Body of pancreas (tissue), 4 donors: ENCODE data around the gene FEM1B. TPM values are rescaled to one million over a fixed set of nuclear protein-coding genes. Genes with fewer than 3 reads are reported as not detected.
A peak's percentile ranks its signal among the peaks of the same experiment; 100 is the strongest.

ENCODE experiments used
- ATAC-seq: fragments of 150-250 bp; one replicate; pipeline ENCODE4 v1.9.1; 2016
- DNase-seq, 4 donors: peaks; one replicate each; pipeline ENCODE4 v3.0.0-alpha.2; 2019
- H3K27ac ChIP-seq, 4 donors: fragments of 200-600 bp; sonication (generic); 1 replicate in 3 of 4; 2 replicates in 1 of 4; pipeline versions ENCODE4 v1.5.1 to v1.6.1; 2016 to 2019; ENCODE audit warnings: mild to moderate bottlenecking in 1 of 4, mixed read lengths in 1 of 4, moderate library complexity in 1 of 4
- H3K27me3 ChIP-seq, 2 donors: fragments of 200-600 bp; sonication (generic); one replicate each; pipeline ENCODE4 v1.6.0; 2016; ENCODE audit warnings: mild to moderate bottlenecking in 1 of 2
- H3K36me3 ChIP-seq, 2 donors: fragments of 200-600 bp; sonication (generic); replicated peaks in 1 of 2; 2 replicates each; pipeline ENCODE4 v1.5.1; 2016; ENCODE audit warnings: low read depth in 2 of 2; ENCODE audit not compliant: insufficient read depth in 1 of 2
- H3K4me1 ChIP-seq: fragments of 200-600 bp; sonication (generic); one replicate; pipeline ENCODE4 v1.6.0; 2016
- H3K4me3 ChIP-seq, 2 donors: fragments of 200-600 bp; sonication (generic); 1 replicate in 1 of 2; 2 replicates in 1 of 2; pipeline ENCODE4 v1.5.1; 2016 to 2019
- H3K9me3 ChIP-seq, 3 donors: fragments of 200-600 bp; sonication (generic); 1 replicate in 2 of 3; 2 replicates in 1 of 3; pipeline ENCODE4 v1.5.1; 2016
- CTCF ChIP-seq, 7 experiments: fragments of 450-650 bp in 4 of 7; fragments of 200-600 bp in 3 of 7; sonication (generic) in 3 of 7; IDR thresholded peaks; one replicate each; pipeline ENCODE4 v1.5.1; 2016 to 2019; ENCODE audit warnings: antibody characterized with exemption in 7 of 7
- POLR2A ChIP-seq, 3 donors: fragments of 450-650 bp; IDR thresholded peaks; one replicate each; pipeline ENCODE4 v1.6.1; 2016; ENCODE audit warnings: antibody characterized with exemption in 3 of 3, mild to moderate bottlenecking in 2 of 3
- WGBS, 2 donors: methylation state at CpG; one replicate each; pipeline ENCODE4 v1.1.5; 2017; 5-methylcytosine and 5-hydroxymethylcytosine counted together
- intact Hi-C: fragments of 100-400 bp; cut with DNase I; formaldehyde crosslinking; loops from one replicate; pipeline ENCODE4 v1.15.1; 2023
- total RNA-seq, 2 donors: library from RNA; depleted of rRNA; stranded (reverse); fragments of >200 nt; gene quantifications; one replicate each; pipeline ENCODE4 v1.1.0, GENCODE V29; 2016

The FEM1B gene
- total RNA-seq, 2 donors from 2014 or later: 10.5 to 19.7 TPM

- no peak for DNase-seq
- ATAC-seq: no peak
- 51 to 62% methylated on average over 6 of the region's 6 CpGs for WGBS, 2 donors
- Histone ChIP-seq H3K4me3 (no peak overlapping the region), H3K27ac (no peak overlapping the region), H3K4me1 (peaks cover 20% of the 10 kb centered on the region), H3K27me3 (no peaks in the 10 kb centered on the region), H3K36me3 (no peaks in the 10 kb centered on the region), H3K9me3 (no peaks in the 10 kb centered on the region)
- intact Hi-C loops: no loop called here
- TF ChIP-seq POLR2A (IDR thresholded peaks at IDR 0.05): no peak
Observed at GRCh38 chr15:68330416-68330815, 52.9 kb downstream of the FEM1B start.

GRCh38 chr15:68330901-68331300 lies 53.4 kb downstream of the FEM1B start:
- Histone ChIP-seq H3K36me3 (no peaks in the 10 kb centered on the region), H3K27ac (no peak overlapping the region), H3K4me1 (peaks cover 23% of the 10 kb centered on the region), H3K9me3 (no peaks in the 10 kb centered on the region), H3K27me3 (no peaks in the 10 kb centered on the region), H3K4me3 (no peak overlapping the region)
- no peak for DNase-seq
- TF ChIP-seq CTCF (IDR thresholded peaks at IDR 0.05) (no peak), POLR2A (IDR thresholded peaks at IDR 0.05) (no peak)
- intact Hi-C loops: no loop called here
- no peak for ATAC-seq
- 53 to 66% methylated on average over 10 of the region's 10 CpGs for WGBS, 2 donors

- Histone ChIP-seq H3K4me1 (peaks cover 23% of the 10 kb centered on the region), H3K27me3 (no peaks in the 10 kb centered on the region), H3K4me3 (no peak overlapping the region), H3K36me3 (no peaks in the 10 kb centered on the region), H3K27ac (no peak overlapping the region), H3K9me3 (no peaks in the 10 kb centered on the region)
- DNase-seq: no peak
- no peak for ATAC-seq
- TF ChIP-seq POLR2A (IDR thresholded peaks at IDR 0.05) (no peak), CTCF (IDR thresholded peaks at IDR 0.05) (no peak)
- 70 to 86% methylated on average over 21 of the region's 21 CpGs for WGBS, 2 donors
- intact Hi-C loops: no loop called here
Observed at GRCh38 chr15:68332266-68332665, 54.7 kb downstream of the FEM1B start.

- DNase-seq: peak in 2 of 4 donors; percentile 24 to 47
- TF ChIP-seq CTCF (IDR thresholded peaks at IDR 0.05): no peak
- no peak for TF ChIP-seq POLR2A (IDR thresholded peaks at IDR 0.05)
- Histone ChIP-seq H3K27ac (peak overlapping the region in 3 of 4 donors; percentile 66 to 79 (median 71)), H3K27me3 (no peaks in the 10 kb centered on the region), H3K4me3 (no peak overlapping the region), H3K9me3 (no peaks in the 10 kb centered on the region), H3K4me1 (peaks cover 23% of the 10 kb centered on the region), H3K36me3 (no peaks in the 10 kb centered on the region)
- ATAC-seq: no peak
- WGBS, 2 donors: 76 to 85% methylated on average over 6 to 8 of the region's 8 CpGs
- intact Hi-C loops: no loop called here
Observed at GRCh38 chr15:68333775-68334470, 56.4 kb downstream of the FEM1B start.

GRCh38 chr15:68334661-68335124 lies 57.1 kb downstream of the FEM1B start:
- 44 to 45% methylated on average over 8 to 9 of the region's 9 CpGs for WGBS, 2 donors
- Histone ChIP-seq H3K4me1 (peaks cover 23% of the 10 kb centered on the region), H3K9me3 (no peaks in the 10 kb centered on the region), H3K4me3 (no peak overlapping the region), H3K27ac (peak overlapping the region; percentile 12 to 79 (median 68)), H3K36me3 (no peaks in the 10 kb centered on the region), H3K27me3 (no peaks in the 10 kb centered on the region)
- intact Hi-C loops: no loop called here
- DNase-seq: peak in 1 of 4 donors; percentile 26
- TF ChIP-seq CTCF (IDR thresholded peaks at IDR 0.05): no peak
- TF ChIP-seq POLR2A (IDR thresholded peaks at IDR 0.05): no peak
- peak; percentile 45 for ATAC-seq
